Mucosa of stomach (tissue), 1 donor: ENCODE data around the gene C1D.

Source experiments
- H3K27me3 ChIP-seq: one replicate; pipeline ENCODE4 v1.7.0; 2013; ENCODE audit warnings: mild to moderate bottlenecking, low read length; ENCODE audit not compliant: control insufficient read depth, insufficient read depth
- H3K36me3 ChIP-seq: one replicate; pipeline ENCODE4 v1.7.0; 2013; ENCODE audit warnings: low read length; ENCODE audit not compliant: control insufficient read depth, insufficient read depth
- H3K4me1 ChIP-seq: one replicate; pipeline ENCODE4 v1.7.0; 2013; ENCODE audit warnings: mild to moderate bottlenecking, low read length; ENCODE audit not compliant: control insufficient read depth, insufficient read depth
- H3K4me3 ChIP-seq: one replicate; pipeline ENCODE4 v1.7.0; 2013; ENCODE audit warnings: low read length
- H3K9ac ChIP-seq: one replicate; pipeline ENCODE4 v1.7.0; 2013; ENCODE audit warnings: mild to moderate bottlenecking, low read length, moderate library complexity
- H3K9me3 ChIP-seq: one replicate; pipeline ENCODE4 v1.7.0; 2013; ENCODE audit warnings: mild to moderate bottlenecking, low read length, moderate library complexity; ENCODE audit not compliant: control insufficient read depth
- donor health status: Pancreatic carcinoma.

Gene C1D

GRCh38 chr2:68031043-68031442, 31.8 kb downstream of the C1D start:
- no peak overlapping the region for H3K9ac ChIP-seq
- no peaks in the 10 kb centered on the region for H3K36me3 ChIP-seq
- H3K4me3 ChIP-seq, result no peak overlapping the region
- H3K4me1 ChIP-seq, result no peaks in the 10 kb centered on the region
- H3K27me3 ChIP-seq, result no peaks in the 10 kb centered on the region
- no peaks in the 10 kb centered on the region for H3K9me3 ChIP-seq

DNA sequence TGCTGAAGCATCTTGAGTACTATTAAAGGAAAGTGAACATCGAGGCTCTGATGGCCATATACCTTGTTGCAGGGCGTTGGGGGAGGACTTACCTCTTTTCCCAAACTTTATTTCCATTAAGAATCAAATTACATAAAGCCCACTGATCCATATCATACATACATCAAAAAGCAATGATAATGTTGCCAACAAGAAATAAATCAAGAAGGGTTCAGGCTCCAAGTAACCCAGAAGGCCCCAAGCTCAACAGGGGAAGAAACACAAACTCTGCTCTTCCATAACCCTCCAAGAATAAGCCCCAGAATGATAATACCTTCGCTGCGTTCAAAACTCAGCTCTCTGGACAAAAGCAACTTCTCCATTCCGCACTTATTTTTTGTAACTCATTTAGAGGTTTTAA, 32.3 kb downstream of the C1D start:
- H3K36me3 ChIP-seq, result no peaks in the 10 kb centered on the region
- H3K9me3 ChIP-seq, result no peaks in the 10 kb centered on the region
- no peaks in the 10 kb centered on the region for H3K4me1 ChIP-seq
- H3K27me3 ChIP-seq, result no peaks in the 10 kb centered on the region
- no peak overlapping the region for H3K9ac ChIP-seq
- H3K4me3 ChIP-seq, result no peak overlapping the region

DNA sequence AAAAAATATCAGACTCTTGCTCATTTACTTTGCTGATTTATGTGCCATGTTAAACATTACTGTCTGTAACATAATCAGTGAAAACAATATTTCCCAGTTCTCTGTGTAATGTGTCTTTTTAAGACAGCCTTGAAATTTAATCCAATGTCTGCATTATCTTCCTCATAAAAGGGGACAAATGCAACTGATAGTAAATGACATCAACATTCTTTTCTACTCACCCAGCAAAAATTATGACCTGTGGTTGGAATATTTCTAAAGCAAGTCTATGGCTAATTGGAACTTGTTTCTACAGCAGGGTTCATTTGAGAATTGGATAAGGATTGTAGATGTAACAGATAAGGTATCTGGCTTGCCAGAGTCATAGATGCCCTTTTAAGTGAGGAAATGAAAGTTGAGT, 34.8 kb downstream of the C1D start:
- no peaks in the 10 kb centered on the region for H3K27me3 ChIP-seq
- no peak overlapping the region for H3K4me3 ChIP-seq
- no peaks in the 10 kb centered on the region for H3K4me1 ChIP-seq
- H3K9ac ChIP-seq, result no peak overlapping the region
- H3K36me3 ChIP-seq, result no peaks in the 10 kb centered on the region
- no peaks in the 10 kb centered on the region for H3K9me3 ChIP-seq

DNA sequence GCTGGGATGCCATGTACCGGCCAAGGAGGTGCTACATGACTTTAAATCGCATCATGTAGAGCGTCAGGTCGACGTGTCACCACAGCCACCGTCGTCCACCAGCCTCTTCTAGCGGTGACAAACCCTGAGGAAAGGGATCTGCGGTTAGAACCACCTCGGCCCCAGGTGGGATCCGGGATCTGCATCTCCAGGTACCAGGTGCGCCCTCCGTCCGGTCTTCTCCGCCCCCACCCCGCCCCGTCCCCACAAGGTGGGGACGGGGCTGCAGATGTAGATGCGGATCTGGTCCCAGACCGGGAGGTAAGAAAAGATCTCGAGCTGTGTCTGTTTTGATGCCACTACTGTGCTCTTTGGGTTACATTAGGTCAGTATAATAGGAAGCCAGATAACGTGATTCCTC, 38.4 kb downstream of the C1D start:
- Histone ChIP-seq H3K9ac (no peak overlapping the region), H3K4me1 (no peaks in the 10 kb centered on the region), H3K36me3 (no peaks in the 10 kb centered on the region), H3K9me3 (no peaks in the 10 kb centered on the region), H3K27me3 (no peaks in the 10 kb centered on the region), H3K4me3 (no peak overlapping the region)

GRCh38 chr2:68023904-68024303, 38.9 kb downstream of the C1D start:
- Histone ChIP-seq H3K36me3 (no peaks in the 10 kb centered on the region), H3K4me3 (no peak overlapping the region), H3K4me1 (no peaks in the 10 kb centered on the region), H3K27me3 (no peaks in the 10 kb centered on the region), H3K9me3 (no peaks in the 10 kb centered on the region), H3K9ac (no peak overlapping the region)

DNA sequence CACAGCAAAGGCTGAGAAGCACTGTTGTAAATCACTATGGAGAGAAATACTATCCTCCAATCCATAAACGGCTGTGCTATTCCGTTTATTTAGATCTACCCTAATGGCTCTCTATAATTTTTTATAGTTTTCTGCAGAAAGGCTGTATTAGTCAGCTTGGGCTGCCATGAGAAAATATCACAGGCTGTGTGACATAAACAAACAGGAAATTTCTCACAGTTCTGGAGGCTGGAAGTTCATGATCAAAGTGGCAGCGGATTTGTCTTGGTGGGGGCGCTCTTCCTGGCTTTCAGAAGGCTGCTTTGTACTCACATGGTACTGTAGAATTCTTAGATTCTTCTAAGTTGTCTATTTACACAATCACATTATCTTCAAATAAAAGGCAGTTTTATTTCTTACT, 44.1 kb downstream of the C1D start:
- Histone ChIP-seq H3K9me3 (no peaks in the 10 kb centered on the region), H3K27me3 (no peaks in the 10 kb centered on the region), H3K9ac (no peak overlapping the region), H3K36me3 (no peaks in the 10 kb centered on the region), H3K4me3 (no peak overlapping the region), H3K4me1 (no peaks in the 10 kb centered on the region)

DNA sequence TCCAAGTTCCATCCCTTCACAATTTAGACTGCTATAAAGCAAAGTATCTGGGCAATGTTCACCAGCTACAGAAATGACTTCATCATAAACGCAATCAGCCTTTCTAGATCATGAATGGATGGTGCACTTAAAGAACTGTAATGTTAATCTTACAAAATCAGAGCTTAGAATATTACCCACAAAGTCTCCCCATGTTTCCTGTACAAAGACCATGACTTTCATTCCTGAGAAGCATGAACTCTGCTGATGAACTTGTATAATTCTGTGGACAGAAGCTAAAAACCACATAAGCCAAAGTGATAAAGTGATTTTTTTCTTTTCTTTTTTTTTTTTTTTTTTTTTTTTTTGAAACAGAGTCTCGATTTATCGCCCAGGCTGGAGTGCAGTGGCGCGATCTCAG, 53.3 kb downstream of the C1D start:
- H3K27me3 ChIP-seq, result no peaks in the 10 kb centered on the region
- H3K36me3 ChIP-seq, result no peaks in the 10 kb centered on the region
- no peak overlapping the region for H3K9ac ChIP-seq
- H3K9me3 ChIP-seq, result no peaks in the 10 kb centered on the region
- no peaks in the 10 kb centered on the region for H3K4me1 ChIP-seq
- H3K4me3 ChIP-seq, result no peak overlapping the region

DNA sequence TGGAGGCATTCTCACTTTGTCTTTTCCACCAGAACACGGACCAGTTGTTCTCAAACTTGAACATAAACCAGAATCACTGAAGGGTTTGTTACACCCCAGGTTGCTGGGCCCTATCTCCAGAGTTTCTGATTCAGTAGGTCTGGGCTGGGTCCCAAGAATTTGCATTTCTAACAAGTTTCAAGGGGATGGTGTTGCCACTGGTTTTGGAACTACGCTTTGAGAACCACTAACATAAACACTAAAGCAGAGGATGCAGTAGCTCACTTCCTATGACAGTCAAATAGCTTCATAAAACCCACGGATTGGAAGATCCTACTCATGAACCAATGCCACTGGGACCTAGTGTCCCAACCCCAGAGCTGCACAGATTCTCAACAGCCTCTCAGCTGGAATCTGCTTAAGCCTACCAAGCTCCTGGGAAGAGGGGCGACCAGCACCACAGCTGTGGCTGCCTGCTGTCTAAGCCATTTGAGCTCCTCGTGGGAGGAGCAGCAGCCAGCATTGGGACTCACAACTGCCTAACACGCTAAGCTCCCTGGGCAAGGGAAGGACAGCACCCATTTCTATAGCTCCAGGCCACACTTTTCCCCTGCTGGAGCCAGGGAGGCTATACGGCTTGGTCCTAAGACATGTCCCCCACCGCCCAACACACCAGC, 62.5 kb downstream of the C1D start:
- Histone ChIP-seq H3K9me3 (no peaks in the 10 kb centered on the region), H3K4me1 (no peaks in the 10 kb centered on the region), H3K4me3 (no peak overlapping the region), H3K27me3 (no peaks in the 10 kb centered on the region), H3K9ac (no peak overlapping the region), H3K36me3 (no peaks in the 10 kb centered on the region)

- Histone ChIP-seq H3K27me3 (no peaks in the 10 kb centered on the region), H3K9me3 (no peaks in the 10 kb centered on the region), H3K9ac (no peak overlapping the region), H3K4me1 (no peaks in the 10 kb centered on the region), H3K36me3 (no peaks in the 10 kb centered on the region), H3K4me3 (no peak overlapping the region)
Observed at GRCh38 chr2:67999332-67999731, 63.5 kb downstream of the C1D start.

GRCh38 chr2:67997903-67998302, 64.9 kb downstream of the C1D start:
- no peak overlapping the region for H3K4me3 ChIP-seq

GRCh38 chr2:67997528-67997900, 65.3 kb downstream of the C1D start:
- no peaks in the 10 kb centered on the region for H3K9me3 ChIP-seq
- no peak overlapping the region for H3K9ac ChIP-seq

More at GRCh38 chr2:67997903-67998302, 64.9 kb downstream of the C1D start:
- Histone ChIP-seq H3K4me1 (no peaks in the 10 kb centered on the region), H3K9ac (no peak overlapping the region), H3K9me3 (no peaks in the 10 kb centered on the region), H3K36me3 (no peaks in the 10 kb centered on the region), H3K27me3 (no peaks in the 10 kb centered on the region)

GRCh38 chr2:67996772-67997527, 65.9 kb downstream of the C1D start:
- H3K4me1 ChIP-seq, result no peaks in the 10 kb centered on the region
- no peaks in the 10 kb centered on the region for H3K36me3 ChIP-seq
- no peak overlapping the region for H3K9ac ChIP-seq
- no peaks in the 10 kb centered on the region for H3K9me3 ChIP-seq
- H3K27me3 ChIP-seq, result no peaks in the 10 kb centered on the region
- H3K4me3 ChIP-seq, result no peak overlapping the region

More at GRCh38 chr2:67997528-67997900, 65.3 kb downstream of the C1D start:
- Histone ChIP-seq H3K27me3 (no peaks in the 10 kb centered on the region), H3K36me3 (no peaks in the 10 kb centered on the region), H3K4me1 (no peaks in the 10 kb centered on the region), H3K4me3 (no peak overlapping the region)
